GM12891 (cell line): ENCODE data around the gene PRKCB.
"Not testable (repeated sequence)": the region's sequence is repeated elsewhere in the genome, so short reads cannot be mapped to it uniquely, and the experiment has no call there.

Experiments used
- PAX5 ChIP-seq: IDR thresholded peaks from 2 replicates; pipeline ENCODE4 v1.6.1; 2011; ENCODE audit warnings: low read length, moderate library complexity, mild to moderate bottlenecking; ENCODE audit not compliant: insufficient read depth, severe bottlenecking
- POLR2A ChIP-seq: IDR thresholded peaks from 2 replicates; pipeline ENCODE4 v1.6.1; 2011; ENCODE audit warnings: low read depth, low read length, control low read depth
- POLR2AphosphoS5 ChIP-seq: IDR thresholded peaks from 2 replicates; pipeline ENCODE4 v1.6.1; 2011; ENCODE audit warnings: low read depth, low read length, control low read depth
- POU2F2 ChIP-seq: IDR thresholded peaks from 2 replicates; pipeline ENCODE4 v1.6.1; 2011; ENCODE audit warnings: low read depth, mild to moderate bottlenecking, control low read depth, low read length, moderate library complexity
- SPI1 ChIP-seq: IDR thresholded peaks from 2 replicates; pipeline ENCODE4 v1.6.1; 2011; ENCODE audit warnings: low read depth, low read length, control low read depth
- TAF1 ChIP-seq: IDR thresholded peaks from 2 replicates; pipeline ENCODE4 v1.6.1; 2011; ENCODE audit warnings: low read depth, low read length, control low read depth

DNA sequence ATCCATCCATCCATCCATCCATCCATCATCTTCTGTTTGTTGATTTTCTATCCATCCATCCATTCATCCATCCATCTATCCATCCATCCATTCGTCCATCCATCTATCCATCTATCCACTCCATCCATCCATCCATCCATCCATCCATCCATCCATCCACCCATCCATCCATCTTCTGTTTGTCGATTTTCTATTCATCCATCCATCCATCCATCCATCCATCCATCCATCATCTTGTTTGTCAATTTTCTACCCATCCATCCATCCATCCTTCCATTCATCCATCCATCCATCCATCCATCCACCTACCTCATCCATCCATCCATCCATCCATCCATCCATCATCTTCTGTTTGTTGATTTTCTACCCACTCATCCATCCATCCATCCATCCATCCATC is 97.9 kb downstream of the PRKCB start:
- TF ChIP-seq POLR2A, PAX5, POLR2AphosphoS5, TAF1, SPI1, POU2F2: not testable (repeated sequence)
